Kidney epithelial cell (primary cell): ENCODE results near the gene ACOT7. TPM values are rescaled to one million over a fixed set of nuclear protein-coding genes. Genes with fewer than 3 reads are reported as not detected.

Source experiments
- DNase-seq: peaks from one replicate; pipeline ENCODE4 v3.0.0-alpha.2; 2010; ENCODE audit warnings: low read depth
- H3K27me3 ChIP-seq: 2 replicates; pipeline ENCODE4 v1.6.0; 2011; ENCODE audit warnings: low read length; ENCODE audit not compliant: control insufficient read depth, insufficient read depth
- H3K36me3 ChIP-seq: 2 replicates; pipeline ENCODE4 v1.5.1; 2011; ENCODE audit warnings: low read length; ENCODE audit not compliant: control insufficient read depth, insufficient read depth
- H3K4me3 ChIP-seq: 2 replicates; pipeline ENCODE4 v1.5.1; 2011; ENCODE audit warnings: low read depth, mild to moderate bottlenecking, control low read depth, low read length
- total RNA-seq: library from RNA; depleted of rRNA; stranded (reverse); fragments of >200 nt; gene quantifications from 2 replicates; pipeline ENCODE4 v1.2.3, GENCODE V29; 2015
- TF ChIP-seq, protein P1 (sequence below): IDR thresholded peaks from 2 replicates; pipeline ENCODE4 v1.5.1; 2011; ENCODE audit warnings: mild to moderate bottlenecking, moderate library complexity, low read length, control low read depth, inconsistent platforms; ENCODE audit not compliant: insufficient read depth, poor library complexity, severe bottlenecking

The ACOT7 gene
- total RNA-seq, 1 donor from 2014 or later = 79.8 TPM

DNA sequence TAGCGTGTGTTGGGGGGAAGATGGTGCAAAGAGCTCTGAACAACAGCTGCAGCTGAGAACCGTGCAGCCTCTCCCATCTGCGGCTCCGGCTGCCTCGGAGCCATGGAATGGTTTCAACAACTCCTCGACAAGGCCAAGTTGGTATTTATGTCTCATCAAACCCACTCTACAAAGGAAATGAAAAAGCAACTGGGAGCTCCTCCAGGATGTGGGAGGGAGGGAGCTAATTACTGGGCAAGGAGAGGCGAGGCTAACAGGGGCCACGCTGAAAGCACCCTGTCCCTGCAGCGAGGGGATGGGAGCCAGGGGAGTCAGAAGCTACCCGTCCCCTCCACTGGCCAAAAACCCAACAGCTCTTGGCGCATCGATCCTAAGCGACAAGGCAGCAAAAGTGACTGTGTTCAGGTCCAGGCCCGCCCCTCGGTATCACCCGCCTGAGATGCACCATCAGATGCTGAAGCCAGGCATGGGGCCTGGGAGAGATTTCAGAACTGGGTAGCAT, 63.1 kb downstream of the ACOT7 start:
- TF ChIP-seq, protein P1, sequence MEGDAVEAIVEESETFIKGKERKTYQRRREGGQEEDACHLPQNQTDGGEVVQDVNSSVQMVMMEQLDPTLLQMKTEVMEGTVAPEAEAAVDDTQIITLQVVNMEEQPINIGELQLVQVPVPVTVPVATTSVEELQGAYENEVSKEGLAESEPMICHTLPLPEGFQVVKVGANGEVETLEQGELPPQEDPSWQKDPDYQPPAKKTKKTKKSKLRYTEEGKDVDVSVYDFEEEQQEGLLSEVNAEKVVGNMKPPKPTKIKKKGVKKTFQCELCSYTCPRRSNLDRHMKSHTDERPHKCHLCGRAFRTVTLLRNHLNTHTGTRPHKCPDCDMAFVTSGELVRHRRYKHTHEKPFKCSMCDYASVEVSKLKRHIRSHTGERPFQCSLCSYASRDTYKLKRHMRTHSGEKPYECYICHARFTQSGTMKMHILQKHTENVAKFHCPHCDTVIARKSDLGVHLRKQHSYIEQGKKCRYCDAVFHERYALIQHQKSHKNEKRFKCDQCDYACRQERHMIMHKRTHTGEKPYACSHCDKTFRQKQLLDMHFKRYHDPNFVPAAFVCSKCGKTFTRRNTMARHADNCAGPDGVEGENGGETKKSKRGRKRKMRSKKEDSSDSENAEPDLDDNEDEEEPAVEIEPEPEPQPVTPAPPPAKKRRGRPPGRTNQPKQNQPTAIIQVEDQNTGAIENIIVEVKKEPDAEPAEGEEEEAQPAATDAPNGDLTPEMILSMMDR = no peak

DNA sequence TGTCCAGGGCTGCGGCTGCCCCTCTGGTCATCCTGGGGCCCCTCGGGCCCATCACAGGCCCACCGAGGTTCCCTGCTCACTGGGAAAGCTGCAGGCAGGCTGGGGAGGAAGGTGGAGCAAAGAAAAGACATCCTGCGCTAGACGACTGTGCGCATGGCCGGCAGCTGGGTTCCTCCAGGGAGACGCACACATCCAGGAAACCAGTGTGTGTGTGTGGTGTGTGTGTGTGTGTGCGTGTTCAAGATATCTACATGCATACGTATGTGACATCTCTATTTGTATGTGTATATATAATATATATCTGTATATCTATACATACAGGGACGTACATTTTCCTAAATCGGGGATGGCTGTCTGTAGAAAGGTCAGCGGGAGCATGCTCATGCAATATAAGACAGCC, 63.7 kb downstream of the ACOT7 start:
- Histone ChIP-seq H3K27me3 (no peaks in the 10 kb centered on the region), H3K4me3 (no peak overlapping the region), H3K36me3 (no peaks in the 10 kb centered on the region)
- TF ChIP-seq, protein P1 = no peak
- no peak for DNase-seq

More for the DNA sequence above, 63.1 kb downstream of the ACOT7 start:
- H3K4me3 ChIP-seq = no peak overlapping the region
- no peaks in the 10 kb centered on the region for H3K36me3 ChIP-seq
- no peaks in the 10 kb centered on the region for H3K27me3 ChIP-seq
- no peak for DNase-seq

- Histone ChIP-seq H3K4me3 (no peak overlapping the region), H3K36me3 (no peaks in the 10 kb centered on the region), H3K27me3 (no peaks in the 10 kb centered on the region)
- TF ChIP-seq, protein P1 = no peak
- no peak for DNase-seq
These were observed 64.2 kb downstream of the ACOT7 start for GRCh38 chr1:6329396-6329795.

GRCh38 chr1:6328696-6329095, 64.9 kb downstream of the ACOT7 start:
- H3K27me3 ChIP-seq = no peaks in the 10 kb centered on the region
- no peaks in the 10 kb centered on the region for H3K36me3 ChIP-seq
- TF ChIP-seq, protein P1 = no peak
- H3K4me3 ChIP-seq = no peak overlapping the region
- DNase-seq = no peak

DNA sequence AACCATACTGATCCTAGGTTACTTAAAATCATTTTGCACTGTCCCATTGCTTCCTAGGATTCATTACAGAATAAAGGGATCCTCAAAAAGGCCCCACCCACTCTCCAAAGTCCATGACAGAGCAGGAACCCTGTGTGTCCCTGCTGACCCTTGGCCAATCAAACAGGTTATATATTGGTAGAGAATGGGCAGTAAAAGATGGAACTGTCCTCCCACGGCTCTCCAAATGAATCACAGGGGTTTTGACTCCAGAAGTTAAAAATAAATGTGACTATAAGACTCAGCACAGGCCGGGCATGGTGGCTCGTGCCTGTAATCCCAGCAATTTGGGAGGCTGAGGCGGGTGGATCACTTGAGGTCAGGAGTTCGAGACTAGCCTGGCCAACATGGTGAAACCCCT, 65.5 kb downstream of the ACOT7 start:
- H3K4me3 ChIP-seq = no peak overlapping the region
- H3K27me3 ChIP-seq = no peaks in the 10 kb centered on the region
- DNase-seq = no peak
- TF ChIP-seq, protein P1 = no peak
- no peaks in the 10 kb centered on the region for H3K36me3 ChIP-seq

DNA sequence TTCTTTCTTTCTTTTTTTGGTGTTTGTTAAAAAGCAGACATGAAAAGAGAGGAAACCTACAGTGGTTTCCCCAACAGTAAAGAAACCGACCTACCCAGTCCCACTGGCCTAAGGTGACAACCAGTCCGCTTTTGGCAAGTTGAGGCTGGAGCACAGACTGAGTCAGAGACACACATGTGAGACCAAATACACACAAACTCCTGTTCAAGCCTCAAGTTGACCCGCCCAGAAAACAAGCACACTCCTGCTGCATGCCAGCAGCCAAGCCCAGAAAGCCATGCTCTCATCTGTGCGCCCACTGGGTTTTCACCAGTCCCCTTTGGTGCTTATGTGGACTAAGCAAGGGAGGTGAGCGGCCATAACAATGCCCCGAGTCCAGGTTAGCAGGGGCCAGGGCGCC, 68.1 kb downstream of the ACOT7 start:
- no peak for DNase-seq
- Histone ChIP-seq H3K36me3 (peaks cover under 1% of the 10 kb centered on the region), H3K27me3 (no peaks in the 10 kb centered on the region), H3K4me3 (no peak overlapping the region)
- TF ChIP-seq, protein P1 = no peak
